IMR-90 (cell line): Measurements from ENCODE around the gene SMCHD1. TPM values are rescaled to one million over a fixed set of nuclear protein-coding genes. Genes with fewer than 3 reads are reported as not detected.

Source experiments
- ATAC-seq: fragments of 200-7000 bp; cut with Tn5 transposase; 2 replicates; pipeline ENCODE4 v1.9.1; 2020; ENCODE audit warnings: low read depth, mild to moderate bottlenecking, moderate library complexity
- BruUV-seq: library from RNA; stranded (reverse); fragments of 400-500 nt; replicated peaks from 2 replicates; lab custom pipeline; 2021; lab: Mats Ljungman, UMichigan
- CTCF ChIA-PET: fragments of 300-600 bp; formaldehyde crosslinking; extraction: SDS; loops from one replicate; lab custom pipeline; 2021; ENCODE audit warnings: antibody characterized with exemption; lab: Yijun Ruan, JAX
- POLR2A ChIA-PET: fragments of 300-600 bp; sonication (Branson Sonifier 250); formaldehyde crosslinking; loops from one replicate; lab custom pipeline; 2022; ENCODE audit warnings: antibody characterized with exemption; ENCODE audit not compliant: unreplicated experiment; lab: Charles Lee
- DNase-seq: peaks from one replicate; pipeline ENCODE4 v3.0.0; 2013
- H2AFZ ChIP-seq: replicated peaks from 2 replicates; pipeline ENCODE3; 2013; ENCODE audit warnings: low read length, mild to moderate bottlenecking; ENCODE audit not compliant: poor library complexity
- H2AK5ac ChIP-seq: 2 replicates; pipeline ENCODE4 v1.6.1; 2013; ENCODE audit warnings: low read depth, low read length, inconsistent platforms
- H2AK9ac ChIP-seq: replicated peaks from 2 replicates; pipeline ENCODE3; 2013; ENCODE audit warnings: mild to moderate bottlenecking, low read depth, low read length, moderate library complexity; ENCODE audit not compliant: poor library complexity
- H2BK120ac ChIP-seq: 2 replicates; pipeline ENCODE4 v1.6.1; 2013; ENCODE audit warnings: low read depth, low read length, inconsistent platforms
- H2BK15ac ChIP-seq: 3 replicates; pipeline ENCODE4 v1.6.1; 2013; ENCODE audit warnings: low read depth, low read length, inconsistent platforms
- H2BK20ac ChIP-seq: 2 replicates; pipeline ENCODE4 v1.6.1; 2013; ENCODE audit warnings: low read depth, mild to moderate bottlenecking, inconsistent platforms, low read length, moderate library complexity
- H2BK5ac ChIP-seq: 2 replicates; pipeline ENCODE4 v1.6.1; 2013; ENCODE audit warnings: mild to moderate bottlenecking, low read depth, low read length, inconsistent platforms; ENCODE audit not compliant: poor library complexity, severe bottlenecking
- H3K14ac ChIP-seq: replicated peaks from 2 replicates; pipeline ENCODE4 v1.6.1; 2013; ENCODE audit warnings: low read depth, low read length, inconsistent platforms
- H3K18ac ChIP-seq: 2 replicates; pipeline ENCODE4 v1.6.1; 2013; ENCODE audit warnings: low read depth, low read length, control low read depth
- H3K23ac ChIP-seq: 2 replicates; pipeline ENCODE4 v1.6.1; 2013; ENCODE audit warnings: low read depth, low read length, inconsistent platforms
- H3K27ac ChIP-seq: 2 replicates; pipeline ENCODE4 v1.5.1; 2013; ENCODE audit warnings: mild to moderate bottlenecking, control low read depth, low read length; ENCODE audit not compliant: insufficient read depth
- H3K27me3 ChIP-seq: 2 replicates; pipeline ENCODE4 v1.6.1; 2013; ENCODE audit warnings: low read length; ENCODE audit not compliant: control insufficient read depth, insufficient read depth
- H3K36me3 ChIP-seq: 2 replicates; pipeline ENCODE4 v1.6.1; 2013; ENCODE audit warnings: low read length, mixed read lengths; ENCODE audit not compliant: control insufficient read depth, insufficient read depth
- H3K4ac ChIP-seq: 2 replicates; pipeline ENCODE4 v1.6.1; 2013; ENCODE audit warnings: low read depth, low read length, inconsistent platforms
- H3K4me1 ChIP-seq: 2 replicates; pipeline ENCODE4 v1.6.1; 2013; ENCODE audit warnings: low read length, mixed read lengths; ENCODE audit not compliant: control insufficient read depth, insufficient read depth
- H3K4me2 ChIP-seq: 2 replicates; pipeline ENCODE4 v1.6.1; 2013; ENCODE audit warnings: low read depth, mild to moderate bottlenecking, control low read depth, low read length, moderate library complexity
- H3K4me3 ChIP-seq: 2 replicates; pipeline ENCODE4 v1.5.1; 2013; ENCODE audit warnings: low read depth, mild to moderate bottlenecking, control low read depth, low read length, moderate library complexity; ENCODE audit not compliant: insufficient read depth
- H3K56ac ChIP-seq: 2 replicates; pipeline ENCODE4 v1.6.1; 2013; ENCODE audit warnings: low read length, inconsistent platforms; ENCODE audit not compliant: insufficient read depth; ENCODE audit errors: extremely low read depth
- H3K79me1 ChIP-seq, 2 experiments: 2 replicates each; pipeline ENCODE4 v1.6.1; 2013; ENCODE audit warnings: low read length in 2 of 2, inconsistent platforms in 1 of 2, low read depth in 1 of 2
- H3K9ac ChIP-seq: 2 replicates; pipeline ENCODE4 v1.6.1; 2013; ENCODE audit warnings: low read depth, low read length, control low read depth
- H3K9me1 ChIP-seq: 2 replicates; pipeline ENCODE4 v1.6.1; 2013; ENCODE audit warnings: low read length, inconsistent platforms; ENCODE audit not compliant: insufficient read depth
- H3K9me3 ChIP-seq: 2 replicates; pipeline ENCODE4 v1.6.1; 2013; ENCODE audit warnings: low read length; ENCODE audit not compliant: control insufficient read depth, insufficient read depth
- H4K20me1 ChIP-seq: 2 replicates; pipeline ENCODE4 v1.6.1; 2013; ENCODE audit warnings: low read length, inconsistent platforms; ENCODE audit not compliant: insufficient read depth
- H4K5ac ChIP-seq: 2 replicates; pipeline ENCODE4 v1.6.1; 2013; ENCODE audit warnings: mild to moderate bottlenecking, low read depth, low read length, control low read depth
- H4K8ac ChIP-seq, 2 experiments: 2 replicates each; pipeline ENCODE4 v1.6.1; 2013; ENCODE audit warnings: low read depth in 2 of 2, low read length in 2 of 2, control low read depth in 1 of 2, inconsistent platforms in 1 of 2
- H4K91ac ChIP-seq: 2 replicates; pipeline ENCODE4 v1.6.1; 2013; ENCODE audit warnings: low read depth, low read length, inconsistent platforms; ENCODE audit not compliant: insufficient read depth
- BHLHE40 ChIP-seq: fragments of 150-350 bp; IDR thresholded peaks from 2 replicates; pipeline ENCODE4 v1.6.1; 2016; ENCODE audit warnings: mild to moderate bottlenecking, low read depth, low read length
- CEBPB ChIP-seq: IDR thresholded peaks from 2 replicates; pipeline ENCODE4 v1.6.1; 2012; ENCODE audit warnings: low read depth, low read length, improper control_type of control experiment
- CHD1 ChIP-seq: IDR thresholded peaks from 2 replicates; pipeline ENCODE4 v1.6.1; 2012; ENCODE audit warnings: low read depth, low read length, improper control_type of control experiment
- FOS ChIP-seq: fragments of 150-350 bp; IDR thresholded peaks from 2 replicates; pipeline ENCODE4 v1.6.1; 2016; ENCODE audit warnings: low read depth, low read length
- MAFK ChIP-seq: IDR thresholded peaks from 2 replicates; pipeline ENCODE4 v1.6.1; 2012; ENCODE audit warnings: low read depth, low read length, improper control_type of control experiment
- MAZ ChIP-seq: IDR thresholded peaks from 2 replicates; pipeline ENCODE4 v1.6.1; 2012; ENCODE audit warnings: low read depth, mild to moderate bottlenecking, low read length, improper control_type of control experiment, moderate library complexity, borderline replicate concordance
- MXI1 ChIP-seq: IDR thresholded peaks from 2 replicates; pipeline ENCODE4 v1.6.1; 2012; ENCODE audit warnings: low read depth, mild to moderate bottlenecking, low read length, moderate library complexity, borderline replicate concordance
- NFE2L2 ChIP-seq: fragments of 150-350 bp; IDR thresholded peaks from 2 replicates; pipeline ENCODE4 v1.6.1; 2016; ENCODE audit warnings: low read depth, mild to moderate bottlenecking, low read length
- POLR2A ChIP-seq: IDR thresholded peaks from 2 replicates; pipeline ENCODE4 v1.6.1; 2012; ENCODE audit warnings: mild to moderate bottlenecking, low read depth, low read length
- RAD21 ChIP-seq: IDR thresholded peaks from 2 replicates; pipeline ENCODE4 v1.6.1; 2012; ENCODE audit warnings: low read length, improper control_type of control experiment
- RCOR1 ChIP-seq: IDR thresholded peaks from 2 replicates; pipeline ENCODE4 v1.6.1; 2012; ENCODE audit warnings: mild to moderate bottlenecking, low read length, improper control_type of control experiment; ENCODE audit not compliant: insufficient replicate concordance
- RFX5 ChIP-seq: IDR thresholded peaks from 2 replicates; pipeline ENCODE4 v1.8.0; 2012; ENCODE audit warnings: low read depth, mild to moderate bottlenecking, low read length, moderate library complexity
- SMC3 ChIP-seq: fragments of 150-350 bp; IDR thresholded peaks from 2 replicates; pipeline ENCODE4 v1.6.1; 2016; ENCODE audit warnings: low read depth, mild to moderate bottlenecking, antibody characterized with exemption, low read length, moderate library complexity
- WGBS, 2 experiments: methylation state at CpG; one replicate each; pipeline versions ENCODE4 v1.1.5 to v1.1.7; 2013; ENCODE audit warnings: missing lambda C conversion rate in 2 of 2; ENCODE audit not compliant: insufficient read length in 1 of 2; ENCODE audit errors: extremely low coverage in 2 of 2; 5-methylcytosine and 5-hydroxymethylcytosine counted together
- dilution Hi-C: fragments of 300-500 bp; cut with HindIII; formaldehyde crosslinking; loops from one replicate; pipeline ENCODE4 v1.14.3; 2018; ENCODE audit warnings: low sequenced_read_pairs; ENCODE audit not compliant: unreplicated experiment
- in situ Hi-C: fragments of 300-500 bp; cut with MboI; formaldehyde crosslinking; loops from 3 replicates; pipeline ENCODE4 v1.14.3; 2019; ENCODE audit warnings: low sequenced_read_pairs, inconsistent platforms, mixed read lengths
- intact Hi-C: fragments of 100-400 bp; cut with micrococcal nuclease; formaldehyde crosslinking; loops from 2 replicates; pipeline ENCODE4 v1.10.0; 2022
- polyA plus RNA-seq, 3 experiments: library from polyadenylated mRNA; depleted of rRNA; stranded (reverse); fragments of >200 nt; gene quantifications; 2 replicates each; pipeline ENCODE4 v1.2.3, GENCODE V29; 2012; ENCODE audit warnings: low replicate concordance in 1 of 3
- total RNA-seq: library from RNA; depleted of rRNA; stranded (reverse); fragments of >200 nt; gene quantifications from 2 replicates; pipeline ENCODE4 v1.2.3, GENCODE V29; 2012
- TF ChIP-seq, protein P1 (sequence below): conservative IDR thresholded peaks from 2 replicates; pipeline ENCODE4 v1.5.1; 2012; ENCODE audit warnings: mild to moderate bottlenecking, low read depth, low read length, improper control_type of control experiment
- TF ChIP-seq, protein P2 (sequence below): fragments of 150-350 bp; IDR thresholded peaks from 2 replicates; pipeline ENCODE4 v1.6.1; 2016; ENCODE audit warnings: low read depth, mild to moderate bottlenecking, low read length, moderate library complexity, borderline replicate concordance
- TF ChIP-seq, protein P3 (sequence below): fragments of 150-350 bp; IDR thresholded peaks from 2 replicates; pipeline ENCODE4 v1.6.1; 2017; ENCODE audit warnings: mild to moderate bottlenecking, antibody characterized with exemption, low read length, low read depth

The SMCHD1 gene
- total and polyA plus RNA-seq, 2 of the 4 experiments (the other 2 are of a cell fraction): 14.8 to 47.3 TPM

DNA sequence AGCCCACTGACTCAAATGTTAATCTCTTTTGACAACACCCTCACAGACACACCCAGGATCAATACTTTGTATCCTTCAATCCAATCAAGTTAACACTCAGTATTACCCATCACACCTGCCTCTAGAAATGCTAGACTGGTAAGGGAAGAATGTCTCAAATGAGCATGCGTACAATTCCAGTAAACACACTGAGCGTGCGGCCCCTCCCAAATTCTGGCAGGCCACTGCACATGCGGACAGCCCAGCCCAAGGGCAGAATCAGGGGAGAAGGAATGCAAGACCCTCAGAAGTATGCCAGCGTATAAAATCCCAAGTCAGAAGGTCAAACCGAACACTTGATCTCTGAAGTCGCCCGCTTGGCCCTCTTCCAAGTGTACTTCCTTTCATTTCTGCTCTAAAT, 183.7 kb downstream of the SMCHD1 start:
- in situ Hi-C loops (no loop called here), intact Hi-C loops (no loop called here), dilution Hi-C loops (no loop called here)
- Histone ChIP-seq H3K9me3 (peaks cover 3% of the 10 kb centered on the region; the same call in 1 of the 2 replicates), H2AFZ (no peak overlapping the region), H3K27me3 (peaks cover 30% of the 10 kb centered on the region), H3K9me1 (no peaks in the 10 kb centered on the region), H2AK5ac (no peak overlapping the region), H3K4me3 (no peak overlapping the region), H3K56ac (no peak overlapping the region), H3K27ac (no peak overlapping the region), H3K18ac (no peak overlapping the region), H2BK120ac (no peak overlapping the region), H4K20me1 (no peaks in the 10 kb centered on the region), H3K4me2 (no peak overlapping the region), H3K36me3 (no peaks in the 10 kb centered on the region), H2BK5ac (no peak overlapping the region), H2AK9ac (no peak overlapping the region), H4K91ac (no peak overlapping the region), H3K9ac (no peak overlapping the region), H3K4me1 (no peaks in the 10 kb centered on the region), H2BK15ac (no peak overlapping the region), H4K5ac (no peak overlapping the region), H2BK20ac (no peak overlapping the region), H3K14ac (no peak overlapping the region), H3K23ac (no peak overlapping the region), H4K8ac (no peak overlapping the region), H3K79me1 (no peaks in the 10 kb centered on the region), H3K4ac (no peak overlapping the region)
- no TSS peak for BruUV-seq
- ATAC-seq (no peak), DNase-seq (no peak)
- TF ChIP-seq RFX5: no peak
- no peak for TF ChIP-seq RAD21
- no peak for TF ChIP-seq CHD1
- TF ChIP-seq, protein P1, sequence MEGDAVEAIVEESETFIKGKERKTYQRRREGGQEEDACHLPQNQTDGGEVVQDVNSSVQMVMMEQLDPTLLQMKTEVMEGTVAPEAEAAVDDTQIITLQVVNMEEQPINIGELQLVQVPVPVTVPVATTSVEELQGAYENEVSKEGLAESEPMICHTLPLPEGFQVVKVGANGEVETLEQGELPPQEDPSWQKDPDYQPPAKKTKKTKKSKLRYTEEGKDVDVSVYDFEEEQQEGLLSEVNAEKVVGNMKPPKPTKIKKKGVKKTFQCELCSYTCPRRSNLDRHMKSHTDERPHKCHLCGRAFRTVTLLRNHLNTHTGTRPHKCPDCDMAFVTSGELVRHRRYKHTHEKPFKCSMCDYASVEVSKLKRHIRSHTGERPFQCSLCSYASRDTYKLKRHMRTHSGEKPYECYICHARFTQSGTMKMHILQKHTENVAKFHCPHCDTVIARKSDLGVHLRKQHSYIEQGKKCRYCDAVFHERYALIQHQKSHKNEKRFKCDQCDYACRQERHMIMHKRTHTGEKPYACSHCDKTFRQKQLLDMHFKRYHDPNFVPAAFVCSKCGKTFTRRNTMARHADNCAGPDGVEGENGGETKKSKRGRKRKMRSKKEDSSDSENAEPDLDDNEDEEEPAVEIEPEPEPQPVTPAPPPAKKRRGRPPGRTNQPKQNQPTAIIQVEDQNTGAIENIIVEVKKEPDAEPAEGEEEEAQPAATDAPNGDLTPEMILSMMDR: no peak
- no peak for TF ChIP-seq POLR2A
- no peak for TF ChIP-seq RCOR1
- TF ChIP-seq, protein P2, sequence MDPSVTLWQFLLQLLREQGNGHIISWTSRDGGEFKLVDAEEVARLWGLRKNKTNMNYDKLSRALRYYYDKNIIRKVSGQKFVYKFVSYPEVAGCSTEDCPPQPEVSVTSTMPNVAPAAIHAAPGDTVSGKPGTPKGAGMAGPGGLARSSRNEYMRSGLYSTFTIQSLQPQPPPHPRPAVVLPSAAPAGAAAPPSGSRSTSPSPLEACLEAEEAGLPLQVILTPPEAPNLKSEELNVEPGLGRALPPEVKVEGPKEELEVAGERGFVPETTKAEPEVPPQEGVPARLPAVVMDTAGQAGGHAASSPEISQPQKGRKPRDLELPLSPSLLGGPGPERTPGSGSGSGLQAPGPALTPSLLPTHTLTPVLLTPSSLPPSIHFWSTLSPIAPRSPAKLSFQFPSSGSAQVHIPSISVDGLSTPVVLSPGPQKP: no peak
- no peak for TF ChIP-seq CEBPB
- TF ChIP-seq MXI1: no peak
- TF ChIP-seq BHLHE40: no peak
- no peak for TF ChIP-seq FOS
- TF ChIP-seq, protein P3, sequence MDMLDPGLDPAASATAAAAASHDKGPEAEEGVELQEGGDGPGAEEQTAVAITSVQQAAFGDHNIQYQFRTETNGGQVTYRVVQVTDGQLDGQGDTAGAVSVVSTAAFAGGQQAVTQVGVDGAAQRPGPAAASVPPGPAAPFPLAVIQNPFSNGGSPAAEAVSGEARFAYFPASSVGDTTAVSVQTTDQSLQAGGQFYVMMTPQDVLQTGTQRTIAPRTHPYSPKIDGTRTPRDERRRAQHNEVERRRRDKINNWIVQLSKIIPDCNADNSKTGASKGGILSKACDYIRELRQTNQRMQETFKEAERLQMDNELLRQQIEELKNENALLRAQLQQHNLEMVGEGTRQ: no peak
- no peak for TF ChIP-seq NFE2L2
- no peak for TF ChIP-seq SMC3
- no peak for TF ChIP-seq MAZ
- TF ChIP-seq MAFK: no peak
- 59% methylated on average over 4 of the region's 8 CpGs; no CpG with 5 or more reads in 1 of the 2 experiments for WGBS, 2 experiments
- POLR2A ChIA-PET: no interaction called here
- CTCF ChIA-PET: no interaction called here
